Smooth muscle cell of the brain vasculature (primary cell): ENCODE data around the gene CYP11A1.
"Not testable (repeated sequence)": the region's sequence is repeated elsewhere in the genome, so short reads cannot be mapped to it uniquely, and the experiment has no call there.

Experiments used
- DNase-seq: peaks from one replicate; pipeline ENCODE4 v3.0.0-alpha.2; 2012; ENCODE audit warnings: low read depth, low spot score

The CYP11A1 gene

DNA sequence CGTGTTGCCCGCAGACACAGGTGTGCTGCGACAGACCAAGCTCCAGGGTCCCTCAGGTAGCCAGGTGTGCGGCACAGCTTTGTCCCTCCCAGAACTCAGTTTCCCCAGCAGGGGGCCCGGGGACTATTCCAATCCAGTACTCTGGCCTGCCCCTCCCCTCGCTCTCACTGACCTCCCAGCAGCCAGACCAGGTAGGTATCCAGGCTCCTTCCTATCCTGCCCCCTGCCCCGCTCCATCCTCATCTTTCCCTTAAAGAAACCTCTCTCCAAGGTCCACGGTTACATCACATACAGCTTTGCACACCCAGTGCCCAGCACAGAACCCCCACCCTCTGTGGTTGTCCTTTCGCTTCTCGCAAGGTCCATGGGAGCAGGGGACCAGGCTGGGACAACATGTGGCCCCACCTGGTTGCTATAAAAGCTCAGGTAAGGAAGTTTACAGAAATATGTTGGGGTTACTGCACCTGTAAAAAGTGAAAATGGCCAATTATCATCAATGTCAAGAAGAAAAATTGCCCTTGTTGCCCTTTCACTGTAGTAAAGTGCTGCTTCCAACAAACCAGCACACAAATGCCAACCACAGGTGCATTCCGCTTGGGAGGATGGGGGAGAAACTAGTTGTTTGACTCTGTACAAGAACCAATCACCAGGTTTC, 7.3 kb upstream of the CYP11A1 start:
- no peak for DNase-seq

DNA sequence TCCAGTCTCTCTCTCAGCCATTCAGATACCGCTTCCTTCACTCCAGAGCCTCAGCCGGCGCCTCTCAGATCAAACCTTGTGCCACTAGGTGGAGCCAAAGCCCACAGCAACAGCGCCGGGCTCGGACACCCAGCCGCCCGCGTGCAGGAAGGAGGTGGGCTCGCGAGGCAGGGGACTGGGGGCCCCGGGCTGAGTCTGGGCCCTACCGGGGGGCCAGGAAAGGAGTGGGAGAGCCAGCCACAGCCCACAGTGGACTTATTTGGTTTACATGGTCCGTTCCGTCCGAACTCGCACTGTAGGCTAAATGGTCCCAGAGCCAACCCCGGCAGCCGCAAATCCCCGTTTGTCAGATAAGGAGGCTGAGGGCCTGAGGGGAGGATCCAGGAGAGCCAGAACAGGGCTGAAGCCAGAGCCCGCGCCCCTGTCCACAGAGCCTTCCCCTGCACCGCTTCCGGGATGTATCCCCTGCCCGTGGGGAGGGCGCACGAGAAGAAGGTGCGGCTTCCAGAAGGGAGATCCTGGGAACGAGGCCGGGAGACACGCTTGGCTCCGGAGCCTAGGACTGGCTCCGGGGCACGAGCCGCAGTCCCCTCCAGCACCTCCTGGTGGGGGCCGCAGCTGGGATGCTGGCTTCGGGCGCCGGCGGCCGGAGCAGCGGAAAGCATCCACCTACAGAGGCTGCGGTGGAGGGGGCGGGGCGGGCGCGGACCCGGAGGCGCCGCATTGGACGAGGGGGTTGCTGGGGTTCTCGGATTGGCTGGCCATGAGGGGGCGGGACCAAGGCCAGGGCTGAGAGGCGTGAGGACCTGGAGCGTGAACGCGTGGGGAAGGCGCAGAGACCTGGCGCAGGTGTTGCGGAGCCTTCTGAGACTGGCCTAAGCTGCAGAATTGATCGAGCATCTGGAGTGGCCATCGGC, 6.5 kb upstream of the CYP11A1 start:
- DNase-seq = peak; percentile 57

DNA sequence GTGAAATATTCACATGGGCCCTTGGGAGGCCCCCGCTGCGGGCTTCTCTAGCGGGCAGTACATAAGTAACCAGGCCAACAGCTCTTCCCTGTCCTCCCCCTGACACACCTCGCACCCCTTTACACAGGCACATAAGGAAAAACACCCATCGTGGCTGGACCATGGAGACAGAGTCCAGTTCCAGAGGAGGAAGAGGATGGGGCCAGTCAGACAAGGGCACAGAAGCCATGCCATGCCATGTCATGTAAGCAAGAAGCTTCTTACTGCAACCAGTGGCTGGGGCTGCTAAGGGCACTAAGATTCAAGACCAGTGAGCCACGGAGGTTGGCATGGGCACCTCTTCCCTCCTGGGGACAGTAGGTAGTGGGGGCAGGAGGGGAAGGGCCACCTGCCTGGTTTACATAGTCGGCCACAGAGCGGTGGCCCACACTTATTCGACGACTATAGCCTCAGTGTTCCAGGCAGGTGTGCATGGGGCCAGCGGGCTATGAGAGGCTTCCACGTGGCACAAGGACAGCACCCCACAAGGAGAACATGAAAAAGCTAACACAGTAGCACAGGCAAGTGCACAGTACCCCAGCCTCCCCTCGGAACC, 5.7 kb upstream of the CYP11A1 start:
- DNase-seq = no peak

DNA sequence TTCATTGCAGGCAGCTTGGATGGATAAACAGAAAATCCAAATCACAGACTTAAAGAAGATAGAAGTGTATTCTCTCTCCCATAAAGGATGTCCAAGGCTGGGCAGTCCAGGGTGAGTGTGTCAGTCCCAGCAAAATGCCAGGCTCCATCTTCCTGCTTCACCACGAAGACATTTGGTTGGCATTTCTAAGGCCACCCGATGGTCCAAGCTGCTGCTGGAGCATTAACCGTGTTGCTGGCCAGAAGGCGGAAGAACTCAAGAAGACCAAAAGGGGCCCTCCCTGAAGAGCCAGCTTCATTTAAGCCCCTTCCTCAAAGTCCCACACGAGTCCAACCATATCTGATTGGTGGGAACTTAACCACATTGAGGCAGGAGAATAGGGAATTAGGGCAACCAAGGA, 3.0 kb upstream of the CYP11A1 start:
- no peak for DNase-seq

DNA sequence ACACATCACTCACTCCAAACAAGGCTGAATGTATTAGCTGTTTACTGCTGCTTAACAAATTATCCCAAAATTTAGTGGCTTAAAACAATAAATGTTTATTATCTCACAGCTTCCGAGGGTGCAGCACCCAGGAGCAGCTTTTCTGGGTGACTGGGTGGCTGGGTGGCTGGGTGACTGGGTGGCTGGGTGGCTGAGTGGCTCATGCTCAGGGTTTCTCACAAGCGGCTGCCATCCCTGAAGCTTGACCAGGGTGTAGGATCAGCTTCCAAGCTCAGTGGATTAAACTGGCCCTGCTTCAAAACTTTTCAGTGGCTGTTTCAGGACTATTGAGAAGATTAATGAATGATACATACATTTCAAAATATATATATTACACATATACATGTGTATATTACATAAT, 2.3 kb upstream of the CYP11A1 start:
- DNase-seq = no peak

DNA sequence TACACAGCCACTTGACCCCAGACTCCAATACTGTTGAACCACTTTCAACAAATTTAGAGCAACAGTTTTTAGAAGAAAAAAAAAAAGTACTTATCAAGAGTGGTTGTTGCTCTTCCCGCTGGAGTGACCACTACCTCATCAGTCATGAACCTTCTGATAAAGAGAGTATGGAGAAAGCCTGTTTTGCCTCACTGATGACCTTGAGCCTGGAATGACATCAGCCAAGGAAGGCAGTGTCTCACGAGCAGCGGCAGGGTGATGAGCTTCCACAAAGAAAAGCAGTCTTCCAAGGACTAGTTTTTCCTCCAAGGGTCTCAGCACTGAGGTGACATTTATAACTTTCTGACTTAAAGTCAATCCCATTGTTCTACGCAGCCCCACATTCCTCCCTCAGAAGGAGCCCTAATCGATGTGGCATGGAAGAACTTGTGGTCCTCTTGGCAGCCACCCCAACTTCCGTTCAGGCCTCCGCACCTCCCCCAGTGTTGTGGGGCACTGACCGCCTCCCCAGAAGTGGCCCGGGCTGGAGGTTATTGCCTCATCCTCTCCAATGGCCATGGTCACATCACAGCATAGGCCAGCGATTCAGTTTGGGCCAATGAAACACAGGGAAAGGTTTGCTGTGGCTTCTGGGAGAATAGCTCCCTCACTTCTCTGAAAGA, 1.8 kb upstream of the CYP11A1 start:
- no peak for DNase-seq

DNA sequence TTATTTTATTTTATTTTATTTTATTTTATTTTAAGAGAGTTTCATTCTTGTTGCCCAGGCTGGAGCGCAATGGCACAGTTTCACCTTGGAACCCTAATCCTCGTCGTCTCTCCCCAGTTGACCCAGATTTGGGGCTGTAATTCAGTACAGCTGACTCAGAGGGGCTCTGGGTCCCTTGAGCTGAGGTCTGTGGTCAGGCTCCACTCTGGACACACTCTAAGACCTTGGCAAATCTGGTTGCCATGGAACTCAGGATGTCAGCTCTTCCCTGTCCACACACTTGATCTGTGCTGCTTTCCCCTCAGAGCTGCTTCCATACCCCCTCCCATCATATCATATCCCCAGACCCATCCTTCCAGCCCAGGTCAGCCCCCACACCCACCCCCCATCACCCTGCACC, 675 bp upstream of the CYP11A1 start:
- DNase-seq = no peak

DNA sequence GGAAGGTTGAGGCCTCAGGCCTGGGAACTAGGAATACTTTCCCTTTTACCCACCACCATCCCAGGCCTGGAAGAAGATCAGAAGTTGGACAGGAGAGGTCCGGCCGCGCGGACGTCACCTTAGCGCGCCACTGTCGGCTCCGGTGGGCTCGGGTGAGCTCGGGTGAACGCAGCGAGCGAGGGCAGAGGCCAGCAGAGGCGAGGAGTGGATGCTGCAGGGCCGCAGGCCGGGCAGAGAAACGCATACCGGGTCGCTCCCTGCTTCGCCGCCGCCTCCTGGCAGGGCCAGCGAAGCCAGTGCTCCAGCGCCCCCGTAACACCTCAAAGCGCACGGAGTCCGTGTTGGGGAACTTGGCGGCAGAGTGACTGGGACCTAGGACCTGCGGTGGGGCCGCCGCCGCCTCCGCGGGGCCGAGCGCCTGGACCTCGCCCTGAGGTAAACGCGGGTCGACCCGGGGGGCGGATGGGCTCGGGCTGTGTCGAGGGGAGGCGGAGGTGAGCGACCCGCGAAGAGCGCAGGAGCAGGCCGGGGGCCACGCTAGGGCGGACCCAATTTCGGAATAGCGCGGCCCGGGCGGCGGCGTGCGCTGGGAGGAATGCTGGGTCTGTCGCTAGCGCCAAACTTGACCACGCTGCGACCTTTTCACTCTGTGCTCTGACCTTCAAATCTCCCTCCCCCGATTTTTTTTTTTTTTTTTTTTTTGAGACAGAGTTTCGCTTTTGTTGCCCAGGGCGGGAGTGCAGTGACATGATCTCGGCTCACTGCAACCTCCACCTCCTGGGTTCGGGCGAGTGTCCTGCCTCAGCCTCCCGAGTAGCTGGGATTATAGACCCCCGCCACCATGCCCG, 1.6 kb downstream of the CYP11A1 start:
- no peak for DNase-seq

DNA sequence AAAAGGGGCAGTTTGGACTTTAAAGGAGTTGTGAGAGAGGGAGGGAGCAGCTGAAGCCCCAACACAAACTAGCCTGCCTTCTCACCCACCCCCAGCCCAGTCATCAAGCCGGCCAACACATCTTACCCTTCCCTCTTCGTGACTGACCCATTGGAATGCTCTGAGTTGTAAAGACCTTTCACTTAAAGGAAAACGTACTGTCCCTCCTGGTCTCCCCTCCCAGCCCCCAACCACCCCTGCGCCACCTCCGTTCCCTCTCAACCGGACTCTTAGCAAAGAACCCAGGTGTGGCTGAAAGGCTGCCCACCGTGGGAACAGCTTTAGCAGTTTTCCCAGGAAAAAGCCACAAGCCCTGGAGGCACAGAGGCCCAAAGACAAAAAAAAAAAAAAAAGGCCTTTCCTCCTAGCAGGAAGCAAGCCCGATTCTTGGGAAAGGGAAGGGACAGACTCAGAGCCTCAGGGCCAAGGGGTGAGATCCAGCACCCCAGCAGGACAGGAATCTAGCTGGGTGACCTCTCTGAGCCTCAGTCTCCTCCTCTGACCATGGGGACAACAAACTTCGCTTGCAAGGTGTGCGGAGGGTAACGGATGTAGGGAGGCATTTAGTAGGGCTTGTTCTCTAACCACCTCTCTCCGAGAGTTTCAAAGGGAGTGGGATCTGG, 2.4 kb downstream of the CYP11A1 start:
- DNase-seq = no peak

DNA sequence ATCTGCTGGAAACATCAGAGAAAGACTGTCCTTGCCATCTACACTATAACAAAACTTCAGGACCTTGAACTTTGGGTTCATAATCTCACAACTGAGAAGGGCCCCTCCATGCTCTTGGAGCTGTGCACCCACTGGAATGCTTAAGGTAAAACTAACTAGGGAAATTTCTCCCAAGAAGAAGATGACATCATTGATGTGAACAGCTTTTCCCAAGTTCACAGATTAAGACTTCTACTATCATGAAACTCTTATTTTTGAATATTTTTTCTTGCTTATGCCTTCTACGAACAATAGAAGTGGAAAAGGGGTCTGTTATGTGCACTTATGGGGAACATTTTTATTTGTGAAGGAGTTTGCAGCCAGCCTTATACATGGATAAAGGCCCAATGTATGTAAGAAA, 5.0 kb downstream of the CYP11A1 start:
- DNase-seq = no peak

DNA sequence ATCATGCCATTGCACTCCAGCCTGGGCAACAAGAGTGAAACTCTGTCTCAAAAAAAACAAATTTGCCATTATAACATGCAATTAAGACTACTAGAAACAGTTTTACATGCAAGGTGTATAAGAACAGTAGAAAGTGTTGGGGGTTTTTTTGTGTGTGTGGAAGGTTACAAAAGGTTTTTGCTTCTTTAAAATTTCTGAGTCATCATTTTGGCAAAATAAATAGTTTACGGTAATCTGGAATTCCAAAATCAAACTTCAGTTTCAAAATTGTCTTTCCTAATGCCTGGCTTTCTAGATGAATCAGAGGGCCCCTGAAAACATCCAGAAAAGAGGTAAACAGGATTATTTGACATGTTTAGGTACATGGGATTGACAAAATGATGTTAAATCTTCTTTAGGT, 6.6 kb downstream of the CYP11A1 start:
- DNase-seq = not testable (repeated sequence)

DNA sequence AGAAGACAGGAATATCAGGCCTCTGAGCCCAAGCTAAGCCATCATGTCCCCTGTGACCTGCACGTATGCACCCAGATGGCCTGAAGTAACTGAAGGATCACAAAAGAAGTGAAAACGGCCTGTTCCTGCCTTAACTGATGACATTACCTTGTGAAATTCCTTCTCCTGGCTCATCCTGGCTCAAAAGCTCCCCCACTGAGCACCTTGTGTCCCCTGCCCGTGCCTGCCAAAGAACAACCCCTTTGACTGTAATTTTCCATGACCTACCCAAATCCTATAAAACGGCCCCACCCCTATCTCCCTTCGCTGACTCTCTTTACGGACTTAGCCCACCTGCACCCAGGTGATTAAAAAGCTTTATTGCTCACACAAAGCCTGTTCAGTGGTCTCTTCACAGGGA, 8.1 kb downstream of the CYP11A1 start:
- not testable (repeated sequence) for DNase-seq

DNA sequence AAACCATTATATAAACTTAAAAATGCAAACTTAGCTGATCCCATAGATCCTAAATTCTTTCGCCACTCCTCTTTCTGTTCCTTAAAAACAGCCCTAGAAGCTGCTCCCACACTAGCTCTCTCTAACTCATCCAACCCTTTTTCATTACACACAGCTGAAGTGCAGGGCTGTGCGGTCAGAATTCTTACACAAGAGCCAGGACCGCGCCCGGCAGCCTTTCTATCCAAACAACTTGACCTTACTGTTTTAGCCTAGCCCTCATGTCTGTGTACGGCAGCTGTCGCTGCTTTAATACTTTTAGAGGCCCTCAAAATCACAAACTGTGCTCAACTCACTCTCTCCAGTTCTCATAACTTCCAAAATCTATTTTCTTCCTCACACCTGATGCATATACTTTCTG, 9.9 kb downstream of the CYP11A1 start:
- not testable (repeated sequence) for DNase-seq

DNA sequence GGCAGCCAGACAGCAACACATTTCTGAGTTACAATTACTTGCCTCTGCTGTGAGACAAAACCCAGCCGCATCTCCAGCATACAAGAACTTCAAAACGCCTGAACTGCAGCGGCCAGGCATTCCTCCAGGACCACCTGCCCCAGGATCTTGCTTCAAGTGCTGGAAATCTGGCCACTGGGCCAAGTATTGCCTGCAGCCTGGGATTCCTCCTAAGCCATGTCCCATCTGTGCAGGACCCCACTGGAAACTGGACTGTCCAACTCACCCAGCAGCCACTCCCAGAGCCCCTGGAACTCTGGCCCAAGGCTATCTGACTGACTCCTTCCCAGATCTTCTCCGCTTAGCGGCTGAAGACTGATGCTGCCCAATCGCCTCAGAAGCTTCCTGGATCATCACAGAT, 11.4 kb downstream of the CYP11A1 start:
- not testable (repeated sequence) for DNase-seq

DNA sequence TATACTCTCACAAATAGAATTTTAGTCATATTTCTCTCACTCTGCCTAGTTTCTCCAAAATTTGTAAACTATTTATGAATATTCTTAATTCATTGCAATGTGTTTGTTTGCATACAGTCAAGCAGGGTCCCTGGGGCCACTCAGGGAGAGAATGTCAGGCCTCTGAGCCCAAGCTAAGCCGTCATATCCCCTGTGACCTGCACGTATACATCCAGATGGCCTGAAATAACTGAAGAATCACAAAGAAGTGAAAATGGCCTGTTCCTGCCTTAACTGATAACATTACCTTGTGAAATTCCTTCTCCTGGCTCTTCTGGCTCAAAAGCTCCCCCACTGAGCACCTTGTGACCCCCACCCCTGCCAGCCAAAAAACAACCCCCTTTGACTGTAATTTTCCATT, 13.5 kb downstream of the CYP11A1 start:
- not testable (repeated sequence) for DNase-seq

DNA sequence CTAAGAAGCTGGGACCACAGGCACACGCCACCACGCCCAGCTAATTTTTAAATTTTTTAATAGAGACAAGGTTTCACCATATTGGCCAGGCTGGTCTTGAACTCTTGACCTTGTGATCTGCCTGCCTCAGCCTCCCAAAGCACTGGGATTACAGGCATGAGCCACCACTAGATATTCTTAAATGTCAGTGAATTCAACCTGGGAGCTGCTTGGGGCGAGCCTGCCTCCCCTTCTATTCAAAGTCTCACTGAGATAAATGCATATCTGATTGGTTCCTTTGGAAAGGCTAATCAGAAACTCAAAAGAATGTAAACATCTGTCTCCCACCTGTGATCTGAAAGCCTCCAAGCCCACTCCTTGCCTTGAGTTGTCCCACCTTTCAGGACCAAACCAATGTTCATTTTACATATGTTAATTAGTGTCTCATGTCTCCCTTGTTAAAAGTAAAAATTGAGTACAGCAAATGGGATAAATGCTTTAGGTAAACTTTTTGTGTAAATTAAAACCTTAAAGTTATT, 15.0 kb downstream of the CYP11A1 start:
- DNase-seq = no peak

DNA sequence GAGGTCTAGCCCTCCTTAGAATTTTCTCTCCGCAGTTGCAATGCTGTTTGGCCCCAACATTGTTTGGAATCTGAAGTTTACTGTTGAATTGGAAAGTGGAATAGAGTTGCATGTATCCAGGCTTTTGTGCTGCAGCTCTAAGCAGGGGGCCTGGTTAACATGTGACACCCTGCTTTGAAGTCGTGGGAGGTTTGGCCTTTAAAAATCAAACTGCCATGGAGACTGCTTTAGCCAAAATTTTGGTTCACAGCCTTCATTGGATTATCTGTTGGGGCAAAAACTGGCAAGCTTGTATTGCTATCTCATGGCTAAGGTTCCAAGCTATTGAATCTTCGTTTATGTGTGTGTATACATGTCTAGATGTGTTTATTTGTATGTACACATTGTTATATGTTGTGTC, 15.8 kb downstream of the CYP11A1 start:
- DNase-seq = no peak

DNA sequence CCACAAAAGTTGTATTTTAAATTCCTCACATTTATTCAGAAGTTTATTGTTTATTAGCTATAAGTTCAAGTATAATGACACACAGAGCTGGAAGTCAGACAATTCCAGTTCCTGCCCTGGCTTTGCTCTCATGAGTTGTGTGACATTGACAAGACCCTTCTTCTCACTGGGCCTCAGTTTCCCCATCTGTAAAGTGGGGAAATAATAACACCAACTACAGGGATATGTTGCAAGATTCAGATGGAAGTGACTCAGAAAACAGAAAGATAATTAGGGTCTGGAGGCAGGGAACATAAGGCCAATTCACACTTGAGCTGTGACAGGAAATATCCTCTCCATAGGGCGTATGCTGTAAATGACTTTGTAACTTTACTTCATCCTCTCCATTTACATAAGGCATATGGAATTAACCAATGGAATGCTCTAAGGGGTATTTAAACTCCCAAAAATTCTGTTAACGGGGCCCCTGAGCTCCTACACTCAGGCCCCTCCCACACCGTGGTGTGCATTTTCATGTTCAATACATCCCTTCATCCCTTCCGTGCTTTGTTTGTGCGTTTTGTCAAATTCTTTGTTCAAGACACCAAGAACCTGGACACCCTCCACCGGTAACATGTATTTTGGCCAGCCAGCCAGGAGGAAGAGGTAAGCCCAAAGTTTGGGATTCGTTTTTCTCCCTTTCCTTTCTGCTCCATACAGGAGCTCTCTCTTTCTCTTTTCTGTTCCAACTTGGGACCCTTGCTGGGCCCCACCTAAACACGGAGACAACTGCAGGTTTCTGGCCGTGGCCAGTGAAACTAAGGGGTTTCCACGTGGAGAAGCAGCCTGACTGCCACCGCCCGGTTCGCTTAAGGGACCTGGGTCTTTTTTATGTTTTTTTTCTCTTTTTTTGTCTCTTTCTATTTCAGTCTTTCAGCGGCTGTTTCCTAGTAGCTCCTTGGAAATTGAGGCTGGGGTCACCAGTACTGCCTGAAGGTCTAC, 16.9 kb downstream of the CYP11A1 start:
- DNase-seq = no peak

DNA sequence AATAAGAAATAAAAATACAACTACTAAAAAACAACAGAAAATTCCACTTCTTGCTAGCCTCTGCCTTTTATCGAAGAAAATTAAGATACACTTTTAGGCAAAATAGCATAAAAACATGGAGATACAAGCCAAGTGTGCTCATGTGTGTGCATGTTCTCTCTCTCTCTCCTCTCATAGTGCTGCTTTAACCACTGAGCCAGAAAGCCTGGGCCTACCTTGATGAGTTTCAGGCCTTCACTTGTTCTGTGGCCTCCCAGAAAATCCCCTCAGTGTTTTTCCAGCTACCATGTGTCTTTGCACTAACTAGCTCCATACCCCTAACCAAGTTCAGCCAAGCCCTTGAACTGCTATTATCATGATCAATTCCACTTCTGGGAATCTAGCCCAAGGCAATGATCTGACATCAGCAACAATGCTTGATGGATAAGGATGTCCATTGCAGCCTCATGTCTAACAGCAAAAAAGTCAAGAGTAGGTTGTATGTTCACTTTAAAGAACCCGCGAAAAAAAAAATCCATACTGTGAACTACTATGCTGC, 18.1 kb downstream of the CYP11A1 start:
- DNase-seq = no peak
